GM21360 (cell line): ENCODE measurements around the gene LBH.
A peak's percentile ranks its signal among the peaks of the same experiment; 100 is the strongest.

Experiments
- ATAC-seq: cut with Tn5 transposase; IDR thresholded peaks from one replicate; pipeline ENCODE4 v1.9.1; 2021; ENCODE audit warnings: mild to moderate bottlenecking, moderate library complexity; ENCODE audit not compliant: unreplicated experiment

Gene LBH

GRCh38 chr2:30216157-30216556, 15.2 kb upstream of the LBH start:
- no peak for ATAC-seq

- no peak for ATAC-seq
Measured at GRCh38 chr2:30217644-30218337, 13.5 kb upstream of the LBH start.

GRCh38 chr2:30218338-30218713, 13.0 kb upstream of the LBH start:
- ATAC-seq = no peak

- ATAC-seq = no peak
Measured at GRCh38 chr2:30218814-30219213, 12.5 kb upstream of the LBH start.

- no peak for ATAC-seq
Measured at GRCh38 chr2:30219886-30220875, 11.2 kb upstream of the LBH start.

GRCh38 chr2:30221531-30221930, 9.8 kb upstream of the LBH start:
- ATAC-seq = no peak

- ATAC-seq = no peak
Measured at GRCh38 chr2:30222031-30222430, 9.3 kb upstream of the LBH start.

GRCh38 chr2:30222636-30223360, 8.5 kb upstream of the LBH start:
- ATAC-seq = no peak

GRCh38 chr2:30223413-30223874, 7.9 kb upstream of the LBH start:
- no peak for ATAC-seq

- ATAC-seq = no peak
Measured at GRCh38 chr2:30224151-30224550, 7.2 kb upstream of the LBH start.

GRCh38 chr2:30225131-30225762, 6.1 kb upstream of the LBH start:
- ATAC-seq = no peak

GRCh38 chr2:30226144-30227032, 4.9 kb upstream of the LBH start:
- ATAC-seq = peak; percentile 30

- no peak for ATAC-seq
Measured at GRCh38 chr2:30229596-30229995, 1.7 kb upstream of the LBH start.

- ATAC-seq = peak; percentile 24
Measured at GRCh38 chr2:30230497-30231211, 680 bp upstream of the LBH start.

- ATAC-seq = no peak
Measured at GRCh38 chr2:30231996-30232800, 864 bp downstream of the LBH start.

- ATAC-seq = no peak
Measured at GRCh38 chr2:30232801-30233130, 1.4 kb downstream of the LBH start.

GRCh38 chr2:30233271-30234009, 2.1 kb downstream of the LBH start:
- ATAC-seq = no peak
